HG02884 (cell line): Measurements from ENCODE around the gene RUNDC3A.

Source experiments
- ATAC-seq: cut with Tn5 transposase; IDR thresholded peaks from one replicate; pipeline ENCODE4 v1.9.1; 2021; ENCODE audit warnings: mild to moderate bottlenecking, moderate library complexity; ENCODE audit not compliant: unreplicated experiment

The RUNDC3A gene

DNA sequence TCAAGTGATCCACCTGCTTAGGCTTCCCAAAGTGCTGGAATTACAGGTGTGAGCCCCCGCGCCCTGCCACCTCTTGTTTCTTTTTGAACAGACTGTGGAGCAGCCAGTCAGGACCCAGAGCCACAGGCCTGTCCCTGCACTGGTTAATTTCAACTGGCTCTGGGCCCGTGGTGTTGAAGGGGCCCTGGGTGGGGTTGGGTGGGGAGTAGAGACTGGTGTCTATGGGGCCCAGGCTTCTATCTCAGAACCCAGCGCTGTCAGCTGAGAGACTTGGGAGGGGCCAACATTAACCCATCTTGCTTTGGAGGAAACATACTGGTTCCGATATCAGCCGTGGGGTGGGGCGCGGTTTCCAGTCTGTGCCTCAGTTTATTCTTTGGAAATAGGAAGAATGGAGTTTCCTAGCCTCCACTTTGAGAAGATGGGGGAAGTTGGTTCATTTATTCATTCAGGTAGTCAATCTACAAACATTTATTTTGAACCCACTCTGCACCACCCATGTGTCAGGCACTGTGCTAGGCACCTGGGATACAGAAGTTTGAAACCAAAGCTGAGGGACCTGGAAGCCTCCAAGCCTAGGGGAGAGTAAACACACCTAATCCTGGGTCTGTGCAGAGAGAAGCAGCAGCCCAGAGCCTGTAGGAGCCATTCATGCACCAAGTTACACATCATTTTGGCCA, 24.9 kb upstream of the RUNDC3A start:
- no peak for ATAC-seq

DNA sequence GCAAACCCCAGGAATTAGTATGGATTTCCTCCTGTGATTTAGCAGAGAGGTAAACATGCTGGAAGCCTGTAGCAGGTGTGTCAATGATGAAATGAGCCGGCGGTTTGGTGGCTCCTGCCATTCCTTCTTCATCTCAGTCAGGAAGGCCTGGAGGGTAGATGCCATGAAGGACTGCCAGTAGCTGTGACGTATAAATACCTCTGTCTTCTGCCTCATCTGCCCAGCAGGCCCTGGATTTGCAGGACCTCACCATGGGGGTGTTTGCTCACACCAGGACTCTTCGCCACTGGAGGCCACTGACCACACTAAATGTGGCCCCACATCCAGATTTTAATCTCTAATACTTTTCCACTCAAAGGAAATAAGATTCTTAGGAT, 24.4 kb upstream of the RUNDC3A start:
- no peak for ATAC-seq

DNA sequence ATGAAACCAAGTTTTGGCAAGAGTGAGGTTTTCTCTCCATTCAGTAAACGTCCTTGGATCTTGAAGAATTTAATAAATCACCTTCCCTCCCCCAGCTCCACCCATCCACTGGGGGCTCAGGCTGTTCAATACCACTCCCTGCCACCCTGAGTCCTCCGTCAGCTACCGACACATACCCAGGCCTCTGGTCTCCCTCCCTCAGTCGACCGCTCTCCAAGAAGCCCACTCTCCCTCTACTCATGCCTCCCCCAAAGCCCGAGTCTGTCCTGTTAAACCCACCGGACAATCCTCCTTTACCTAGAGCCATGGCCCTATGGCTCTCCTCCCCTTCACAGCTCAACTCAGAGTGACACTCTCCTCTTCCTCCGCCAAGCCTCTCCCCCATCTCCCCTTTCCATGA, 20.8 kb upstream of the RUNDC3A start:
- no peak for ATAC-seq

DNA sequence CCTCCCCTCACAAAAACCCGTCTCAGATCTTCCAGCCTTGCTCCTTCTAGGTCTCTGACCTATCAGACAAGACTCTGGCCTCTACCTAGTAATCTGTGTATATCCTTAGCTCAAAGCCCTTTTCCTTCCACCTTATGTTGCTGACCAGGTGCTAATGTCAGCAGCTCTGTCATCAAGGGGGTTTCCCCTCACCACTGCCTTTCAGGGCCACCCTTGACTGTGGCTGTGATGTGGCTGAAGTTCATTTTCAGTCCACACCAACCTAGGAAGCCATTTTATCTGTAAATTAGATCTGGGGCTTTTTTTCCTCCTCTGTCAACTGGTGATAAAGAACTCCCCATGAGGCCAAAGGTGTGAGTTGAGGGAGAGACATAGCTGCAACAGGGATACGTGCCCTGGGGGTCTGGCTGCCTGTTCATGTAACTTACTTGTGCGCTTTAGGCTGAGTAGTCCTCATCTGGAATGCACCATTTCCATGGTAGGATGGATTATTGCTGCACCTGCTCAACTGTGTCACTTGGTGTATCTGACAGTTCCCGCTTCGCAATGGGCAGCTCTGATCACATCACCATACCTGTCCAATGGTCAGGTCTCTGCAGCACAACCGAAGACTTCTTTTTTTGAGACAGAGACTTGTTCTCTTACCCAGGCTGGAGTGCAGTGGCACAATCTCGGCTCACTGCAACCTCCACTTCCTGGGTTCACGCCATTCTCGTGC, 14.7 kb upstream of the RUNDC3A start:
- ATAC-seq, result no peak

DNA sequence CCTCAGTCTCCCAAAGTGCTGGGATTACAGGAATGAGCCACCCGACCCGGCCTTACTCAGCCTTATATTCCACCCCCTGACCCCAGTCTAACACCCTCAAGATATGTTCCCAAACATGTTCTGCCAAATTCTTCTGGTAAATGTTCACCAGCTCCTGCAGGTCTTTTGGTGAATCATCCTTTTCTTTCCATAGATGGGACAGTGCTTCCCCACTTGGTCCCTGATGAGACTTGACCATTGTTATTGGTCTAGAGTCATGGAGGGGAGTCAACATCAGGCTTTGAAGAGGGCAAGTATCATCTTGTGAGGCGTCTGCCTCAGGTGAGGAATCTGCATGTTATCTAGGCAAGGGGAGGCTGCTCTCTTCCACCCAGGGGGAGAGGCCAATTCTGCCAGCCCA, 10.4 kb upstream of the RUNDC3A start:
- no peak for ATAC-seq

DNA sequence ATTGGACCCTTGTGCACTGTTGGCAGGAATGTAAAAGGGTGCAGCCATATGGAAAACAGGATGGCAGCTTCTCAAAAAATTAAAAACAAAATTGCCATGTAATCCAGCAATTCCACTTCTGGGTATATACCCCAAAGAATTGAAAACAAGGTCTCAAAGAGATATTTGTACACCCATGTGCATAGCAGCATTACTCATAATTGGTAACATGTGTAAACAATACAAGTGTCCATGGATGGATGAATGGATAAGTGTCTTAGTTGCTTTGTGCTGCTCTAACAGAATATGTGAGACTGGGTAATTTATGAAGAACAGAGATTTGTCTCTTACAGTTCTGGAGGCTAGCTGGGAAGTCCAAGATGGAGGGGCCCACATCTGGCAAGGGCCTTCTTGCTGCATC, 3.8 kb upstream of the RUNDC3A start:
- no peak for ATAC-seq

DNA sequence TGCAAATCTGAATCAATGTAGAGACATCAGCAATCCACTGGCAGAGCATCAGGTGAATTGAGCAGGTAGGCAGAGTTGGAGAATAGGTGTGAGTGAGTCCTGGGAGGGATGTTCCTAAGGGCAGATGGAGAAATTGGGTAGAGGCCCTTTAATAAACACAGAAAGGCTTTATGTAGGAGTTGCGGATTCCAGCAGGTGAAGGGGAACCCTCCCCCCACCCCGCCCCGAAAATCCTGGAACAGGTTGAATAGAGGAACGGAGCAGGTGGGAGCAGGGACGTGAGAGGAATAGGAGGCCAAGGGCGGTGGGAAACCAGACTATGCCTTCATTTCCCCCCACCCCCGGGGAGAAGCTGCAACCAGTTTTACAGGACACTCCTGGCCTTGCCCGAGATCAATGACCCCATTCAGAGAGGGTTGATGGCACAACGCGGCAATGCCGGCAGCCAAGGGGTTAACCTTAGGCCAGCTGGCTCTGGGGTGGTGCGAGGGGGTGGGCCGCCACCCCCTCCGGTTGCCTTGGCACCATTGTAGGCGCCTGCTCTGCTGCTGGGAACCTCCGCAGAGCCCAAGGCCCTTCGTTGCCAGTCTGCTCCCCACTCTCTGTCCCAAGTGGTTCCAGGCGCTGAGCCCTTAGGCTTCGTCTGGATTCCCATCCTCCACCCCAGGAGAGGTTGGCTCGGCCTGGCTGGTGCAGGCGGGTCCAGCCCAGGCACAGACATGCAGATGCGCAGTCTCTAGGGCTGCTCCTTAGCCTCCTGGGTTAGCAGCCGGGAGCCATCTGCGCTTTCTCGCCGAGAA, 814 bp upstream of the RUNDC3A start:
- ATAC-seq, result no peak

DNA sequence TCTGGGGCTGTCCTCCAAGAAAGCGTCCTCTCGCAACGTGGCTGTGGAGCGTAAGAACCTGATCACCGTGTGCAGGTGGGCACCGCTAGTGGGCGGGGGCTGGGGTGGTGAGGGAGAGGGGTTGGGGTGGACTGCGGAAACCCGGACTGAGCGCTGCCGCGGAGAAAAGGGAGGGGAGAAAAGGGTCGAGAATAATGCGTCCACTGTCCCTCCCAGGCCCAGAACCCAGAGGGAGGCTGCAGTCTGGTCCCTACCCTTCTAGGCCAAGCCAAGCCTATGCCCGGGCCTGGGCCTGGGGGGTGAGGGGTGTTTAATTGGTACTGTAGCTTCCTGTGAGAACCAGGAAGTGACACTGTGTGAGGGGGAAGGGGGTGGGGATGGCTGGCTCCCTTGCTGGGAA, 464 bp downstream of the RUNDC3A start:
- ATAC-seq, result no peak

DNA sequence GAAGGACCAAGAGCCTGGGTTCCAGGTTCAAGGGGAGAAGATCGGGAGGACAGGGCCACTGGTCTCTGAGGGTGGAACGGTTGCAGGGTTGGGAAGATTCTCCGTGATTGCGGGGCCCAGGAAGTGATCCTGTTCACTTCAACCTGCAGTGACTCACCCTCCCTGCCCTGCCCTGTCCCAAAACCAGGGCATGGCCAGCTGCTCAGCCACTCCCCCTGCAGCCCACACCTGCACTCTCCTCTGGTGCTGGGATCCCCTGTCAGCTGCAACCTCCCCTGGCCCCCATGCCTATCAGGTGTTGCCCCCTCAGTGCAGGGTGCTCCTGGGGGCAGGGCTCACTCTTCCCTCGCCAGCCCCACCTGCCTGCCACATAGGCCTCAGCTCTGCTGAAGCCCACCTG, 1.1 kb downstream of the RUNDC3A start:
- ATAC-seq, result no peak

DNA sequence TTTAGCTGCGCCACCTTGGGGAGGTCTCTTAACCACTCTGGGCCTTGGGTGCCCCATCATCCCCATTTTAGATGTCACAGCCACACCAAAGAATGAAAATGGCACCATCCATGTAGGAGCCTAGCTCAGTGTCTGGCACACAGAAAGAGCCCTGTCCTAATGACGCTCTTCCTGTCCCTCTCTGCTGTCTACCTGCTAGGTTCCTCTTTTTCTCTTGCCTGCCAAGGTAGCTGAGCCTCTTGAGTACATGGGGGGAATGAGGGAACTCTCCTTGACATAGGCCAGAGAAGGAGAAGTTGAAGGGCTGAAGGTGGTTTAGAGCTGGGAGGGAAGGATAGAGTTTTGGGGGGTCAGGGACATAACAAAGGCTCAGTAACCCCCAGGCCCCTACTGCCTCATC, 1.8 kb downstream of the RUNDC3A start:
- no peak for ATAC-seq

DNA sequence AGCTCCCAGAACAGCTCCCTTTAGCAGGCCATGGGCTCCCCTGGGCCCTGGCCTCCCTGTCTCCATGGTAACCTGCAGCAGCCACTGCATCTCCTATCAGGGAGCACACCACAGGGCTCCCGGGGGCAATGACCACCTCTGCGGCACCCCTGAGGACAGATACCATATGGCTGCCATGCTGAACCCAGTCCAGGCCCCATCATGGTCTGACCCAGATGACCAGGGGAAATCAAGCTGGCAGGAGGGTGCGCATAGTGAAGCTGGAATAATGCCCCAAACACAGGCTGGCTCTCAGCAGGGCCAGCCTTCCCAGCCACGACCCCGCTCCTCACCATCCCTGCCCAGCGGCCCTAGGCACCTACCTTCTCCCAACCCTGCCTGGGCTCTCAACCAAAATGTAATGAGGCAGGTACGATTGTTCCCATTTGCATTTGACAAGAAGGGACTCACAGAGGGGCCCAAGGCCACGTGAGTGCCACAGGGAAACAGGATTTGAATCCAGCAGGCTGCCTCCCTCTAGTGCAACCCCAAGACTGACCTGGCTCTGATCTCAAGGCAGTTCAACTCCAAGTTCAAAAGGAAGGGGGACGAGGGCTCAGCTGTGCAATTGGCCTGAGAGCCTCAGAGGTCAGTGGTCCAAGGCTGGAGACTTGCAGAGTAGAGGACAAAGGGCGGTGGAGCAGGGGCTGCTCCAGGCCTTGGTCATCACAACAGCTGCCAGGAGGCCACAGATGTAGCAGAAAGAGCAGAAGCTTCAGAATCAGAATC, 2.4 kb downstream of the RUNDC3A start:
- ATAC-seq, result no peak

DNA sequence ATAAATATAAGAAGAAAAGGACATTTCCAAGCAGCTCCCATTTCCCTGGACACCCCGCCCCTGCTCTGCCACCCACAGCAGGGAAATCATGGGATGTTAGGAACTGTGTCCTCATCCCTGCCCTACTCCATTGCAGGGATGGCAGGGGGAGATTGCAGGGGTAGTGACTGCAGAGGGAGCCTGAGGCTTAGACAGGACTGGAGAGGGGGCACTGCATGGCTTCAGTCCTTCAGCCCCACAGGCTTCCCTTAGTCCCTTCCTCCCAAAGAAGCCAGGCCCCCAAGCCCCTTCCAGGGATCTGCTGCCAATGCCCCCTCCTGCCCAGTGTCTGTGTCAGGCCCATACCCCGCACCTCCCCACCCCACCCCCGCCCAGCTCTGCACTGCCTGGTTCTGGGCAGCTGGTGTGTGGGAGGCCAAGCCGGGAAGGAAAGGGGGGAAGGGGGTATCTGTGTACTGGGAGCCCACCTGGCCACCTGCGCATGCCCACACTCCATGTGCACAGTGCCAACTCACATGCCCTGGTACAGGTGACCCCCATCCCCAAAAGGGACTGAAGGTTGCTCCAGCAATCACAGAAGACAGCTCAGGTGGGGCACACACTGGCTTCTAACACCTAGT, 3.3 kb downstream of the RUNDC3A start:
- ATAC-seq, result no peak

DNA sequence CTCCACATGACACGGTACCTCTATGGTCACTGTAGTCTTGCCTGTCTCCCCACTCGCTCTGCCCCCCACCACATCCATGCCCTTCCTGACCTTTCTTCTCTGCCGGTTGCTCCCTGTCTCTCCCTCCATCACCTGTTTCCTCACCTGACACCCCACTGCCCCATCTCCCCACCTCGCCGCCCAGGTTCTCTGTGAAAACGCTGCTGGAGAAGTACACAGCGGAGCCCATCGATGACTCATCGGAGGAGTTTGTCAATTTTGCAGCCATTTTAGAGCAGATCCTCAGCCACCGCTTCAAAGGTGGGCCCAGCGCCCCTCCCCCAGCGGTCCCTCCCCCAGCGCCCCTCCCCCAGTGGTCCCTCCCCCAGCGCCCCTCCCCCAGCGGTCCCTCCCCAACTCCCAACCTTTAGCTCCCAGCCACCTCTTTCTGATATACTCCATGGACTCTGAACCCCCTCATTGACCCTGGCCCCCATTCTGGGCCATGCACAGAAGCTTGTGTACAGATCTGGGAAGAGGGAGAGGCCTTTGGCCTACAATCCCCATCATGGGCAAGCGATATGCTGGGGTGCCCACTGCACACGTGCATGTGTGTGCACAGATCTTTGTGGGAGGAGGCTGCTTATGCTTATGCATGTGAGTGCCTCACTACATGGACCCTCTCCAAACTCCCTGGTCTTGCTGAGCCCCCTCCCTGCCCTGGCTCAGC, 4.1 kb downstream of the RUNDC3A start:
- no peak for ATAC-seq

DNA sequence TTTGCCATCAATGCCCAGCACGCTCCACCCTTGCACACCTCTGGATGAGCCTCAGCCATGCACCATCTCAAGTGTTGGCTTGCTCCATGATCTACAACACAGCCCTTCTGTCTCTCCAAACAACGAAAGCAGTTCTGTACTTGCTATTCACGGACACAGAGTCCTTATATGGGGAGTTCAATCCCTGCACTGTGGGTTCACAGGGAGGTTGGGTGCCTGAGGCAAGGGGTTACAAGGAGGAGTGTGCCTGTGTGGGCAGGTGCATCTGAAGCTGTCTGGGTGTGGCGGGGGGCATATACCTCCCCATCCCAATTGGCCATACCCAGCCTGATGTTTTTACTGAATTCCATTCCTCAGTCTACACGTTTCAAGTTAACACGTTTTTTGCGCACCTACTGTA, 5.6 kb downstream of the RUNDC3A start:
- no peak for ATAC-seq

DNA sequence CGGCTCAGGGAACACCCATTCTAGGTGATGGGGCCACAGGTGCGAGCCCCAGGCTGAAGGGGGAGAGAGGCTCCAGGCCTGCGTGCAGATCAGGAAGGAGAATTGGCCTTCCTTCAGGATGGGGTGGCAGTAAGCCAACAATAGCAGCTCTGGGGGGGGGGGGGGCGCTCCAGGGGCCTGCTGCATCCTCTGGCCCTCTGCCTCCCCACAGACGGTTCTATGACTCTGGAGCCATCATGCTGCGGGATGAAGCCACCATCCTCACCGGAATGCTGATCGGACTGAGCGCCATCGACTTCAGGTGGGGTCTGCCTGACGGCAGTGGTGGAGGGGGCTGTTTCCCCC, 6.1 kb downstream of the RUNDC3A start:
- no peak for ATAC-seq

DNA sequence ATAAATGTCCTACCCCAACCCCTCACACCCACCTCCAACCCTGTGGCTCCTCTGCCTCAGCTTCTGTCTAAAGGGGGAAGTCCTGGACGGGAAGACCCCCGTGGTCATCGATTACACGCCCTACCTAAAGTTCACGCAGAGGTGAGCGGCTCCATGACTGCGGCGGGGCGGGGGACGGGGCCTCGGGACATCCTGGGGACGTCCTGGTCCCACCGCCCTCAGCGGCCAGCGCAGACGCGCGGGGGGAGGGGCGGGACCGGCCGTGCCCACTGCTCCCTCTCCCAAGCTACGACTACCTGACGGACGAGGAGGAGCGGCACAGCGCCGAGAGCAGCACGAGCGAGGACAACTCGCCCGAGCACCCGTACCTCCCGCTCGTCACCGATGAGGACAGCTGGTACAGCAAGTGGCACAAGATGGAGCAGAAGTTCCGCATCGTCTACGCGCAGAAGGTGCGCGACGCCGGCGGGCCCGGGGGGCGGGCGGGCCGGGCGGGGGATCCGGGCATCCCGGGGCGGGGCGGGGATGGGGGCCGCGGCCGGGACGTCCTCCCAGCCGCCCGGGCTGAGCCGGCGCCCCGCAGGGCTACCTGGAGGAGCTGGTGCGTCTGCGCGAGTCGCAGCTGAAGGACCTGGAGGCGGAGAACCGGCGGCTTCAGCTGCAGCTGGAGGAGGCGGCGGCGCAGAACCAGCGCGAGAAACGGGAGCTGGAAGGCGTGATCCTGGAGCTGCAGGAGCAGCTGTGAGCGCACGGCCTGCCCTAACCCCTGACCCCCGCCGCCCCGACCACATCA, 6.7 kb downstream of the RUNDC3A start:
- no peak for ATAC-seq

DNA sequence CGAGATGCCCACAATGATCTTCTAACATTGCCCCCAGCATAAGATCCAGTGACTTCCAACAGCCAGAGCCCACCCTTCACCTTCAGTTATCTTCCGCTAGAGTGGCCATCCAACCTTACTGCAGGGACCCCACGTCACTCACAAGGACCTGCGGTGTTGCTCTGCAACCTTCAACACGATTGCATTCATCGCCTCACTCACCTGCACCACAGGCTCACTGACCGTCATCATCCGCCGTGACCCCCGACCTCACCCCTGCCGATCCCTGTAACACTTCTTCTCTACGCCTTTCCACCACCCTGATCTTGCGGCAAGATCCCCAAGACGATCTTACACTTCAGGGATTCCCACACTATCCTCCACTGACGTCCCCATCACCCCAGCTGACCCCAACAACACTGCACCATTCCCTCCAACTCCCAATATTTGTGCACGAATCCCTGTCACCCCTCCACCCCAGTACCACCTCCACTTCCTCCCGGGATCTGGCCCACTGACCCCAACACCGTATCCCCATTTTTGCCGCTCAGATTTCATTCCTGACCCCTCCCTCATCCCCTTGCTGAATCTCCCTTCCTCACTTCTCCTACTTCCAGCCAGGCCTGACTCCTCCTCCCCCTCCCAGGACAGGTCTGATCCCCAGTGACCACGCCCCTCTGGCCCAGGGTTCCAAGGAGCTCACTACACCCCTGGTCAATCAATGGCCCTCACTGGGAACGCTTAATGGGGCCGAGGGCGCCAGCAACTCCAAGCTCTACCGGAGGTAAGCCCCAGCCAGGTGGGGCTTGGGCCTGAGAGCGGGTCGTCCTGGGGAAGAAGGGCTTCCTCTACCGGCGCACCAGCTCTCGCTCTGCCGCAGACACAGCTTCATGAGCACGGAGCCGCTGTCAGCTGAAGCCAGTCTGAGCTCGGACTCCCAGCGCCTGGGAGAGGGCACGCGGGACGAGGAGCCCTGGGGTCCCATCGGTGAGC, 7.6 kb downstream of the RUNDC3A start:
- no peak for ATAC-seq

DNA sequence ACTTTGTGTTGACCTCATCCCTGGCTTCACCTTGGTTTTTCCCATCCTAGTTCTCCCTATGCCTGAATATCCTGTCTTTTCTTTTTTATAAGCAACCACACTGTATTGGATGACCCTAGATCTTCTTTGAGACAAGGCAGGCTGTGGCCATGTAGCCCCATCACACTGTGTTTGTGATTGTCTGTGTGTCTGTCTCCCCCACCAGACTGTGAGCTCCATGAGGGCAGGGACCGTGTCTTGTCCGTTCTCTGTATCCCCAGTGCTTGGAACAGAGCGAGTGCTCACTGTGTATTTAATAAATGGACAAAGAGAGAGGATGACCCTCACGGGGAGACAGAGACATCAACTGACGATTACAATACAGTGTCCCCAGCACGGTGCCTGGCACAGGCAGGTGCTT, 9.1 kb downstream of the RUNDC3A start:
- ATAC-seq, result no peak
